Memory B cell (primary cell): ENCODE measurements around the gene CD151.
A peak's percentile ranks its signal among the peaks of the same experiment; 100 is the strongest.

ENCODE experiments used
- ATAC-seq: fragments of 150-1000 bp; cut with Tn5 transposase; 2 replicates; pipeline ENCODE4 v1.10.0; 2021; ENCODE audit warnings: low read depth, mild to moderate bottlenecking, moderate library complexity
- DNase-seq, 2 donors: peaks; one replicate each; pipeline ENCODE4 v3.0.0; 2022; ENCODE audit warnings: low spot score in 2 of 2
- H3K27ac Mint-ChIP-seq: one replicate; pipeline ENCODE4 v1.8.0; 2022; ENCODE audit warnings: mild to moderate bottlenecking, moderate library complexity, mixed read lengths
- H3K27me3 Mint-ChIP-seq: one replicate; pipeline ENCODE4 v1.8.0; 2022; ENCODE audit warnings: mixed read lengths
- H3K36me3 Mint-ChIP-seq: one replicate; pipeline ENCODE4 v1.8.0; 2022; ENCODE audit warnings: mild to moderate bottlenecking, mixed read lengths
- H3K4me1 Mint-ChIP-seq: one replicate; pipeline ENCODE4 v1.8.0; 2022; ENCODE audit warnings: mixed read lengths
- H3K4me3 Mint-ChIP-seq: one replicate; pipeline ENCODE4 v1.8.0; 2022; ENCODE audit warnings: mild to moderate bottlenecking, moderate library complexity, mixed read lengths
- H3K9me3 Mint-ChIP-seq: one replicate; pipeline ENCODE4 v1.8.0; 2022; ENCODE audit warnings: mixed read lengths

Gene CD151

GRCh38 chr11:845872-846495 is 13.2 kb downstream of the CD151 start:
- DNase-seq (no peak), ATAC-seq (no peak)
- no peaks in the 10 kb centered on the region for H3K36me3 Mint-ChIP-seq
- H3K9me3 Mint-ChIP-seq = no peaks in the 10 kb centered on the region
- H3K27ac Mint-ChIP-seq = no peak overlapping the region
- peaks cover 11% of the 10 kb centered on the region for H3K27me3 Mint-ChIP-seq
- no peak overlapping the region for H3K4me3 Mint-ChIP-seq
- H3K4me1 Mint-ChIP-seq = peaks cover 15% of the 10 kb centered on the region

GRCh38 chr11:846496-847098 is 13.8 kb downstream of the CD151 start:
- Mint-ChIP-seq H3K4me3 (no peak overlapping the region), H3K9me3 (no peaks in the 10 kb centered on the region), H3K27ac (no peak overlapping the region), H3K36me3 (no peaks in the 10 kb centered on the region), H3K4me1 (peaks cover 11% of the 10 kb centered on the region), H3K27me3 (peaks cover 11% of the 10 kb centered on the region)
- ATAC-seq (no peak), DNase-seq (no peak)

- Mint-ChIP-seq H3K4me1 (peaks cover 11% of the 10 kb centered on the region), H3K4me3 (no peak overlapping the region), H3K9me3 (no peaks in the 10 kb centered on the region)
Measured at GRCh38 chr11:847876-848275, 15.1 kb downstream of the CD151 start.

GRCh38 chr11:848380-848931 is 15.7 kb downstream of the CD151 start:
- Mint-ChIP-seq H3K27ac (no peak overlapping the region), H3K4me3 (peak overlapping the region; percentile 57), H3K9me3 (no peaks in the 10 kb centered on the region), H3K36me3 (no peaks in the 10 kb centered on the region), H3K4me1 (peaks cover 10% of the 10 kb centered on the region), H3K27me3 (peaks cover 16% of the 10 kb centered on the region)
- DNase-seq = peak; percentile 71 to 80
- ATAC-seq = peak; percentile 68

More at GRCh38 chr11:847876-848275, 15.1 kb downstream of the CD151 start:
- Mint-ChIP-seq H3K36me3 (no peaks in the 10 kb centered on the region), H3K27ac (no peak overlapping the region), H3K27me3 (peaks cover 15% of the 10 kb centered on the region)
- ATAC-seq (no peak), DNase-seq (no peak)

- H3K4me1 Mint-ChIP-seq = peaks cover 6% of the 10 kb centered on the region
- H3K27me3 Mint-ChIP-seq = peaks cover 15% of the 10 kb centered on the region
- no peak overlapping the region for H3K27ac Mint-ChIP-seq
- H3K36me3 Mint-ChIP-seq = no peaks in the 10 kb centered on the region
- H3K4me3 Mint-ChIP-seq = peak overlapping the region; percentile 87
- DNase-seq = no peak
- peak; percentile 51 for ATAC-seq
- H3K9me3 Mint-ChIP-seq = no peaks in the 10 kb centered on the region
Measured at GRCh38 chr11:849104-849824, 16.5 kb downstream of the CD151 start.

- peaks cover 15% of the 10 kb centered on the region for H3K27me3 Mint-ChIP-seq
- H3K9me3 Mint-ChIP-seq = no peaks in the 10 kb centered on the region
- H3K27ac Mint-ChIP-seq = no peak overlapping the region
- H3K4me1 Mint-ChIP-seq = peaks cover 6% of the 10 kb centered on the region
- ATAC-seq = no peak
- H3K36me3 Mint-ChIP-seq = no peaks in the 10 kb centered on the region
- DNase-seq = no peak
- H3K4me3 Mint-ChIP-seq = peak overlapping the region; percentile 69
Measured at GRCh38 chr11:849951-850774, 17.4 kb downstream of the CD151 start.

GRCh38 chr11:850775-851763 is 18.3 kb downstream of the CD151 start:
- H3K36me3 Mint-ChIP-seq = no peaks in the 10 kb centered on the region
- no peak overlapping the region for H3K27ac Mint-ChIP-seq
- H3K4me3 Mint-ChIP-seq = no peak overlapping the region
- ATAC-seq (no peak), DNase-seq (no peak)
- H3K4me1 Mint-ChIP-seq = peaks cover 6% of the 10 kb centered on the region
- peaks cover 15% of the 10 kb centered on the region for H3K27me3 Mint-ChIP-seq
- H3K9me3 Mint-ChIP-seq = no peaks in the 10 kb centered on the region

- ATAC-seq = no peak
Measured at GRCh38 chr11:852762-853161, 20.0 kb downstream of the CD151 start.

GRCh38 chr11:853682-854448 is 21.1 kb downstream of the CD151 start:
- no peaks in the 10 kb centered on the region for H3K9me3 Mint-ChIP-seq
- H3K4me1 Mint-ChIP-seq = peaks cover 6% of the 10 kb centered on the region
- H3K27ac Mint-ChIP-seq = no peak overlapping the region
- H3K27me3 Mint-ChIP-seq = peaks cover 13% of the 10 kb centered on the region
- no peak for DNase-seq
- no peaks in the 10 kb centered on the region for H3K36me3 Mint-ChIP-seq
- no peak for ATAC-seq
- no peak overlapping the region for H3K4me3 Mint-ChIP-seq

More at GRCh38 chr11:852762-853161, 20.0 kb downstream of the CD151 start:
- peaks cover 6% of the 10 kb centered on the region for H3K4me1 Mint-ChIP-seq
- H3K27ac Mint-ChIP-seq = no peak overlapping the region
- no peaks in the 10 kb centered on the region for H3K36me3 Mint-ChIP-seq
- no peak overlapping the region for H3K4me3 Mint-ChIP-seq
- H3K9me3 Mint-ChIP-seq = no peaks in the 10 kb centered on the region
- H3K27me3 Mint-ChIP-seq = peaks cover 10% of the 10 kb centered on the region
- DNase-seq = no peak

- H3K4me1 Mint-ChIP-seq = peaks cover 4% of the 10 kb centered on the region
- H3K4me3 Mint-ChIP-seq = no peak overlapping the region
- H3K27ac Mint-ChIP-seq = no peak overlapping the region
- H3K9me3 Mint-ChIP-seq = no peaks in the 10 kb centered on the region
- ATAC-seq = no peak
- no peaks in the 10 kb centered on the region for H3K36me3 Mint-ChIP-seq
- peaks cover 15% of the 10 kb centered on the region for H3K27me3 Mint-ChIP-seq
- DNase-seq = no peak
Measured at GRCh38 chr11:854601-855329, 22.0 kb downstream of the CD151 start.

GRCh38 chr11:855330-855674 is 22.6 kb downstream of the CD151 start:
- Mint-ChIP-seq H3K4me3 (no peak overlapping the region), H3K36me3 (no peaks in the 10 kb centered on the region), H3K9me3 (no peaks in the 10 kb centered on the region), H3K27me3 (peaks cover 15% of the 10 kb centered on the region), H3K4me1 (peaks cover 4% of the 10 kb centered on the region), H3K27ac (no peak overlapping the region)
- no peak for ATAC-seq
- DNase-seq = no peak

GRCh38 chr11:855796-856195 is 23.0 kb downstream of the CD151 start:
- Mint-ChIP-seq H3K4me1 (peaks cover 4% of the 10 kb centered on the region), H3K9me3 (no peaks in the 10 kb centered on the region), H3K27ac (no peak overlapping the region), H3K27me3 (peaks cover 15% of the 10 kb centered on the region), H3K36me3 (no peaks in the 10 kb centered on the region), H3K4me3 (no peak overlapping the region)
- ATAC-seq (no peak), DNase-seq (no peak)
